GM18868 (cell line): Measurements from ENCODE around the gene SERINC2.

Experiments
- ATAC-seq: cut with Tn5 transposase; IDR thresholded peaks from one replicate; pipeline ENCODE4 v1.9.1; 2021; ENCODE audit warnings: mild to moderate bottlenecking, moderate library complexity; ENCODE audit not compliant: unreplicated experiment

SERINC2 gene

GRCh38 chr1:31432592-31433395 is 19.8 kb downstream of the SERINC2 start:
- no peak for ATAC-seq

DNA sequence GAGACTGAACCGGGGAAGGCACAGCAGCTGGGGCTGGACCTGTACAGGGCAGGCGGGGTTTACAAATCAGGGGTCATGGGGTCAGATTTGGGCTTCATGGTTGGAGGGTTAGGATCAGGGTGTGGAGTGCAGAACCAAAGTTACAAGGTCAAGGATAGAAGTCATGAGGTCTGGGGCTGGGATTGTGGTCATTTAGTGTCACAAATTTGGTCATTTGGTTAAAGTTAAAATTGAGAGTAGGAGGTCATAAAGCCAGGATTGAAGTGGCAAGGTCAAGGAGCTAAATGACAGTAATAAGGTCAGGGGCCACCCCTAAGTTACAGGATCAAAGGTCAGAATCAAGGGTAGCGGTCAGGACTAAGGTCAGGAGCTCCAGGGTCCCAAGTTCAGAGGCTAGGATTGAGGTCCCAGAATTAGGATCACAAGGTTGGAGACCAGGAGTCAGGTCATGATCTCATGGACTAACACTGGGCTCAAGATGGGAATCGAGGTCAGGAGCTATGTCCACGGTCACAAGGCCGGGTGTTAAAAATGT is 20.4 kb downstream of the SERINC2 start:
- ATAC-seq: no peak

DNA sequence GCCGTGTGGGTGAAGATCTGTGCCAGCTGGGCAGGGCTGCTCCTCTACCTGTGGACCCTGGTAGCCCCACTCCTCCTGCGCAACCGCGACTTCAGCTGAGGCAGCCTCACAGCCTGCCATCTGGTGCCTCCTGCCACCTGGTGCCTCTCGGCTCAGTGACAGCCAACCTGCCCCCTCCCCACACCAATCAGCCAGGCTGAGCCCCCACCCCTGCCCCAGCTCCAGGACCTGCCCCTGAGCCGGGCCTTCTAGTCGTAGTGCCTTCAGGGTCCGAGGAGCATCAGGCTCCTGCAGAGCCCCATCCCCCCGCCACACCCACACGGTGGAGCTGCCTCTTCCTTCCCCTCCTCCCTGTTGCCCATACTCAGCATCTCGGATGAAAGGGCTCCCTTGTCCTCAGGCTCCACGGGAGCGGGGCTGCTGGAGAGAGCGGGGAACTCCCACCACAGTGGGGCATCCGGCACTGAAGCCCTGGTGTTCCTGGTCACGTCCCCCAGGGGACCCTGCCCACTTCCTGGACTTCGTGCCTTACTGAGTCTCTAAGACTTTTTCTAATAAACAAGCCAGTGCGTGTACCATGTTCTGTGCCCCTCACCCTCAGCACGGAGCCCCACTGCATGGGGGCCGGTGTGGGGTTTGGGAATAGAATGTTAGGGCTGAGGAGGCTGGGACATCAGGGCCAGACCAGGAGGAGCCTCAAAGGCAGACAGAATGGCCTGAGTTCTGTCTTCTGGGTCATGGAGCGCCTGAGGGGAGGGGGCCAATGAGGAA is 21.3 kb downstream of the SERINC2 start:
- ATAC-seq: no peak

DNA sequence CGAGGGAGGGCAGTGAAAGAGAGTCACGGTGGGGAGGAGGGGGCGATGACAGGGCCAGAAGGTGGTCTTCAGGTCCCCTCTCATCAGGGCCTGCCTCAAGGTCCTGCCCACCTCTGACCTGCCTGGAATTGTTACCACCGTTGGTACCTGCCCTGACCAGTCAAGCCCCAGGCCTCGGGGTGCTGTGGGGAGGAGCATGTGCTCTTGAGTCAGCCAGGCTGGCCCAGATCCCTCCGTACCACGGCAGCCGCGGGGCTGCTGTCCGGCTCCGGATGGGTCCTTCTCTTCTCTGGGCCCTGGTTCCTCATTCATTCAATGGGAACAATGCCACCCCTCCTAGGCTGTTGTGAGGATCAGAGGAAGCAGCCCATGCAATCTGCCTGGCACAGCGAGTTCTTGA is 22.0 kb downstream of the SERINC2 start:
- ATAC-seq: no peak

GRCh38 chr1:31435471-31436409 is 22.7 kb downstream of the SERINC2 start:
- ATAC-seq: no peak

DNA sequence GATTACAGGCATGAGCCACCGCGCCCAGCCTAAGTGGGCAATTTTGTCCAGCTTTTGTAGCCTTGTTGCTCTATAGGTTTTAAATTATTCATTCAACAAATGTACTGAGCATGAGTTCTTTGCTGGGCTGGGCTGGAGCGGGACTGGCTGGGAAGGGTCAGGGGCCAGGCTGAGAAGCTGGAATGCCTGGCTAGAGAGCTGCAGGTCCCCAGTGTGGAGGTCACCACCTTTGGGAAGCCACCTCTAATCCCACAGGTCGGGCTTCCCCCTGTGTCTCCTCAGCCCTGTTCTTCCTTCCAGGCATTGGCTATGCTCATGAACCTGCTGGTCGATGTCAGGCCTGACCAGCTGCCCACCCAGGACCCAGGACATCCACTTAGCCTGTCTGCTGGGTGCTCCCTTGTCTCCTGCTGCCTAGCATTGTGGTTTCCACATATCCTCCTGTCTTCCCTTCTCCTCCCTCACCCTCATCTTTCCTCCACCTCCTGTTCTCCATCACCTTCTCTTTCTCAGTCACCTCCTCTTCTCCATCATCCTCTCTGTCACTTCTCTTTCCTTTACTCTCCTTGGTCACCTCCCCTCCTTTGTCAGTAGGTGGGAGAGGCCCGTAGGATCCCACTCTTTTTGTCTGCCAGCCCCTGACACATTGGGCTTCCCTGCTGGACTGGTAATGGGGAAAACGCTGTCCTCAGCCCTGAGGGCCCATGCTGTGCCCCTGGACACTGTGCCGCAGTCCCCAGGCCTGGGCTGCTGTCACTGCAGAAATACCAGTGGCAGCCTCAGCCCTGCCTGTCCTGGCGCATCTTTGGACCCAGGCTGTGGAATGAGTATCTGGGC is 23.8 kb downstream of the SERINC2 start:
- no peak for ATAC-seq

GRCh38 chr1:31437433-31438037 is 24.5 kb downstream of the SERINC2 start:
- ATAC-seq: no peak

DNA sequence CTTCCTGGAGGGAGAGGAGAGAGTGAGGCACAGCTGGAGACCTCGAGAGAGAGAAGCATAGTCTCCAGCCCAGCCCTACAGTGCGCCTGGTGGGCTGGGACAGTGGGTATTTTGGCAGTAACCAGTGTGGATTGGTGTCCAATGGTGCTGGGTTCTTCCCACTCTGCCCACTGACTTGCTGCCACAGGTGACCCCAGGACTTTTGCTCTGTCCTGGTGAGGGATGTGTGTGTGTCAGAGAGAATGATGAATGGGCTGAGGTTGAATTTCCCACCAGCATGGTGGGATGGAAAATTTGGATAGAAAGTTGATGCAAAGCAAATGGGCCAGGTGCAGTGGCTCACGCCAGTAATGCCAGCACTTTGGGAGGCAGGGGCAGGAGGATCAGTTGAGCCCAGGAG is 26.3 kb downstream of the SERINC2 start:
- ATAC-seq: no peak

GRCh38 chr1:31441073-31441472 is 28.1 kb downstream of the SERINC2 start:
- ATAC-seq: no peak

GRCh38 chr1:31441558-31441957 is 28.5 kb downstream of the SERINC2 start:
- ATAC-seq: no peak

DNA sequence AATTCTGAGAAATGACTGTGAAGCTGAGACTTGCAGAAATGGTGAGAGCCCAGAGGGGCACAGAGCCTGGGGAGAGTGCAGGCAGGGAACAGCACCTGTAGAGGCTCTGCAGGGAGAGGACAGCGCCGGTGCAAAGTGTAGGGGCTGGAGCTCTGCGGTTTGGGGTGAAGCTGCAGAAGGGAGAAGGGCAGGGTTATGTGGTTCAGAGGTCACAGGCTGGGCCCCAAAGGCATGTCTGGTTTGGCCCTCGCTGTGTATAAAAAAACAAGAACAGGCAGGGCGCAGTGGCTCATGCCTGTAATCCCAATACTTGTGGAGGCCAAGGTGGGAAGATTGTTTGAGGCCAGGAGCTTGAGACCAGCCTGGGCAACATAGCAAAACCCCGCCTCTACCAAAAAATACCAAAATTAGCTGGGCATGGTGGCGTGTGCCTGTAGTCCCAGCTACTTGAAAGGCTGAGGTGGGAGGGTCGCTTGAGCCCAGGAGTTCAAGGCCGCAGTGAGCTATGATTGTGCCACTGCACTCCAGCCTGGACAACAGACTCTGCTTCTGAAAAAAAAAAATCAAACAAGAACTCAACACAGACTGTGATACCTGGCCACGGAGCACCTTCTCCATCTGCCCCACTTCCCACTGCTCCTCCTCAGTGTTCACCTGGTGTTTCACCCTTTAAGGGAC is 29.1 kb downstream of the SERINC2 start:
- no peak for ATAC-seq

GRCh38 chr1:31442648-31442994 is 29.6 kb downstream of the SERINC2 start:
- no peak for ATAC-seq

DNA sequence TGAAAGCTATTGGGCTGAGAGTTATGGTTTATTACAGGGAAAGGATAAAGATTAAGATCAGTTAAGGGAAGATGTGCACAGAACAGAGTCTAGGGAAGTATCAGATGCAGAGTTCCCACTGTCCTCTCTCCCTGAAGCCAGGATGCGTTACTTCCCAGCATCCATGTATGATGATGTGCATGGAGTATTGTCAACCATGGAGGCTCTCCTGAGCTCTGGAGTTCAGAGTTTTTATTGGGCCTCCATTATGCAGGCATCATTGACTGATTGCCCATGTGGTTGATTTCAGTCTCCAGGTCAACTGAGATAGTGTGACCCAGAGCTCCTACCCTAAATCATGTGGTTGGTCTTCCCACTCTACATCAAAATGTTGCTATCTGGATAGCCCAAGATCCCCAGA is 30.7 kb downstream of the SERINC2 start:
- no peak for ATAC-seq

GRCh38 chr1:31444725-31445448 is 31.9 kb downstream of the SERINC2 start:
- ATAC-seq: no peak

- no peak for ATAC-seq
Measured at GRCh38 chr1:31445951-31446350, 32.9 kb downstream of the SERINC2 start.

DNA sequence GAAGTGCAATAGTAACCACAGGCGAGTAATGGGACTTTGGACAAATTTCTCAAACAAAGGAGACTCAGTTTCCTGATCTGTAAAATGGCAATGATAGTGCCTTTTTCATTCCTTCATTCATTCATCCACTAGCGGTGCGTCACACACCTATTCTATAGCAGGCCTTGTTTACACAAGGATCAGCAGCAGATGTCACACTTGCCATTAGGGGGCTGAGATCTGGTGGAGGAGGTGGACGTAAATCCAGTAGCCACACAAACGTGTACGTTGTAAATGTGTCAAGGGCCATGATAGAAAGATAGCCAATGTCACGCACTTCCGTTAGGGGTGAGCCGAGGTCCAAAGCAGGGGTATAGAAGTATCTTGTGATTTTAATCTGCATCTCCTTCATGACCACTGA is 34.2 kb downstream of the SERINC2 start:
- no peak for ATAC-seq

GRCh38 chr1:31453384-31454079 is 40.5 kb downstream of the SERINC2 start:
- no peak for ATAC-seq
